SK-N-MC (cell line): ENCODE data around the gene E2F2.

ENCODE experiments used
- EZH2 ChIP-seq: fragments of 200-600 bp; sonication (generic); IDR thresholded peaks from one replicate; pipeline ENCODE4 v1.6.1; 2017; ENCODE audit warnings: antibody characterized with exemption
- FOXP2 ChIP-seq: optimal IDR thresholded peaks from 2 replicates; pipeline ENCODE3; 2011; ENCODE audit warnings: mild to moderate bottlenecking, moderate library complexity; ENCODE audit not compliant: insufficient read depth; ENCODE audit errors: extremely low read length, control extremely low read depth
- POLR2AphosphoS5 ChIP-seq: IDR thresholded peaks from 2 replicates; pipeline ENCODE4 v1.6.1; 2012; ENCODE audit warnings: mild to moderate bottlenecking, low read depth, low read length, borderline replicate concordance

GRCh38 chr1:23459338-23459757 is 71.7 kb downstream of the E2F2 start:
- TF ChIP-seq POLR2AphosphoS5 (no peak), EZH2 (no peak), FOXP2 (no peak)
